IMR-90 (cell line): ENCODE results near the gene LDHB. TPM values are rescaled to one million over a fixed set of nuclear protein-coding genes. Genes with fewer than 3 reads are reported as not detected.

ENCODE experiments used
- ATAC-seq: fragments of 200-7000 bp; cut with Tn5 transposase; 2 replicates; pipeline ENCODE4 v1.9.1; 2020; ENCODE audit warnings: low read depth, mild to moderate bottlenecking, moderate library complexity
- BruUV-seq: library from RNA; stranded (reverse); fragments of 400-500 nt; replicated peaks from 2 replicates; lab custom pipeline; 2021; lab: Mats Ljungman, UMichigan
- CTCF ChIA-PET: fragments of 300-600 bp; formaldehyde crosslinking; extraction: SDS; loops from one replicate; lab custom pipeline; 2021; ENCODE audit warnings: antibody characterized with exemption; lab: Yijun Ruan, JAX
- POLR2A ChIA-PET: fragments of 300-600 bp; sonication (Branson Sonifier 250); formaldehyde crosslinking; loops from one replicate; lab custom pipeline; 2022; ENCODE audit warnings: antibody characterized with exemption; ENCODE audit not compliant: unreplicated experiment; lab: Charles Lee
- DNase-seq: peaks from one replicate; pipeline ENCODE4 v3.0.0; 2013
- H2AFZ ChIP-seq: replicated peaks from 2 replicates; pipeline ENCODE3; 2013; ENCODE audit warnings: low read length, mild to moderate bottlenecking; ENCODE audit not compliant: poor library complexity
- H2AK5ac ChIP-seq: 2 replicates; pipeline ENCODE4 v1.6.1; 2013; ENCODE audit warnings: low read depth, low read length, inconsistent platforms
- H2AK9ac ChIP-seq: replicated peaks from 2 replicates; pipeline ENCODE3; 2013; ENCODE audit warnings: mild to moderate bottlenecking, low read depth, low read length, moderate library complexity; ENCODE audit not compliant: poor library complexity
- H2BK120ac ChIP-seq: 2 replicates; pipeline ENCODE4 v1.6.1; 2013; ENCODE audit warnings: low read depth, low read length, inconsistent platforms
- H2BK15ac ChIP-seq: 3 replicates; pipeline ENCODE4 v1.6.1; 2013; ENCODE audit warnings: low read depth, low read length, inconsistent platforms
- H2BK20ac ChIP-seq: 2 replicates; pipeline ENCODE4 v1.6.1; 2013; ENCODE audit warnings: low read depth, mild to moderate bottlenecking, inconsistent platforms, low read length, moderate library complexity
- H2BK5ac ChIP-seq: 2 replicates; pipeline ENCODE4 v1.6.1; 2013; ENCODE audit warnings: mild to moderate bottlenecking, low read depth, low read length, inconsistent platforms; ENCODE audit not compliant: poor library complexity, severe bottlenecking
- H3K14ac ChIP-seq: replicated peaks from 2 replicates; pipeline ENCODE4 v1.6.1; 2013; ENCODE audit warnings: low read depth, low read length, inconsistent platforms
- H3K18ac ChIP-seq: 2 replicates; pipeline ENCODE4 v1.6.1; 2013; ENCODE audit warnings: low read depth, low read length, control low read depth
- H3K23ac ChIP-seq: 2 replicates; pipeline ENCODE4 v1.6.1; 2013; ENCODE audit warnings: low read depth, low read length, inconsistent platforms
- H3K27ac ChIP-seq: 2 replicates; pipeline ENCODE4 v1.5.1; 2013; ENCODE audit warnings: mild to moderate bottlenecking, control low read depth, low read length; ENCODE audit not compliant: insufficient read depth
- H3K27me3 ChIP-seq: 2 replicates; pipeline ENCODE4 v1.6.1; 2013; ENCODE audit warnings: low read length; ENCODE audit not compliant: control insufficient read depth, insufficient read depth
- H3K36me3 ChIP-seq: 2 replicates; pipeline ENCODE4 v1.6.1; 2013; ENCODE audit warnings: low read length, mixed read lengths; ENCODE audit not compliant: control insufficient read depth, insufficient read depth
- H3K4ac ChIP-seq: 2 replicates; pipeline ENCODE4 v1.6.1; 2013; ENCODE audit warnings: low read depth, low read length, inconsistent platforms
- H3K4me1 ChIP-seq: 2 replicates; pipeline ENCODE4 v1.6.1; 2013; ENCODE audit warnings: low read length, mixed read lengths; ENCODE audit not compliant: control insufficient read depth, insufficient read depth
- H3K4me2 ChIP-seq: 2 replicates; pipeline ENCODE4 v1.6.1; 2013; ENCODE audit warnings: low read depth, mild to moderate bottlenecking, control low read depth, low read length, moderate library complexity
- H3K4me3 ChIP-seq: 2 replicates; pipeline ENCODE4 v1.5.1; 2013; ENCODE audit warnings: low read depth, mild to moderate bottlenecking, control low read depth, low read length, moderate library complexity; ENCODE audit not compliant: insufficient read depth
- H3K56ac ChIP-seq: 2 replicates; pipeline ENCODE4 v1.6.1; 2013; ENCODE audit warnings: low read length, inconsistent platforms; ENCODE audit not compliant: insufficient read depth; ENCODE audit errors: extremely low read depth
- H3K79me1 ChIP-seq, 2 experiments: 2 replicates each; pipeline ENCODE4 v1.6.1; 2013; ENCODE audit warnings: low read length in 2 of 2, inconsistent platforms in 1 of 2, low read depth in 1 of 2
- H3K9ac ChIP-seq: 2 replicates; pipeline ENCODE4 v1.6.1; 2013; ENCODE audit warnings: low read depth, low read length, control low read depth
- H3K9me1 ChIP-seq: 2 replicates; pipeline ENCODE4 v1.6.1; 2013; ENCODE audit warnings: low read length, inconsistent platforms; ENCODE audit not compliant: insufficient read depth
- H3K9me3 ChIP-seq: 2 replicates; pipeline ENCODE4 v1.6.1; 2013; ENCODE audit warnings: low read length; ENCODE audit not compliant: control insufficient read depth, insufficient read depth
- H4K20me1 ChIP-seq: 2 replicates; pipeline ENCODE4 v1.6.1; 2013; ENCODE audit warnings: low read length, inconsistent platforms; ENCODE audit not compliant: insufficient read depth
- H4K5ac ChIP-seq: 2 replicates; pipeline ENCODE4 v1.6.1; 2013; ENCODE audit warnings: mild to moderate bottlenecking, low read depth, low read length, control low read depth
- H4K8ac ChIP-seq, 2 experiments: 2 replicates each; pipeline ENCODE4 v1.6.1; 2013; ENCODE audit warnings: low read depth in 2 of 2, low read length in 2 of 2, control low read depth in 1 of 2, inconsistent platforms in 1 of 2
- H4K91ac ChIP-seq: 2 replicates; pipeline ENCODE4 v1.6.1; 2013; ENCODE audit warnings: low read depth, low read length, inconsistent platforms; ENCODE audit not compliant: insufficient read depth
- BHLHE40 ChIP-seq: fragments of 150-350 bp; IDR thresholded peaks from 2 replicates; pipeline ENCODE4 v1.6.1; 2016; ENCODE audit warnings: mild to moderate bottlenecking, low read depth, low read length
- CTCF ChIP-seq: conservative IDR thresholded peaks from 2 replicates; pipeline ENCODE4 v1.5.1; 2012; ENCODE audit warnings: mild to moderate bottlenecking, low read depth, low read length, improper control_type of control experiment
- ELK1 ChIP-seq: fragments of 150-350 bp; IDR thresholded peaks from 2 replicates; pipeline ENCODE4 v1.6.1; 2016; ENCODE audit warnings: low read depth, mild to moderate bottlenecking, low read length, moderate library complexity, borderline replicate concordance
- WGBS, 2 experiments: methylation state at CpG; one replicate each; pipeline versions ENCODE4 v1.1.5 to v1.1.7; 2013; ENCODE audit warnings: missing lambda C conversion rate in 2 of 2; ENCODE audit not compliant: insufficient read length in 1 of 2; ENCODE audit errors: extremely low coverage in 2 of 2; 5-methylcytosine and 5-hydroxymethylcytosine counted together
- dilution Hi-C: fragments of 300-500 bp; cut with HindIII; formaldehyde crosslinking; loops from one replicate; pipeline ENCODE4 v1.14.3; 2018; ENCODE audit warnings: low sequenced_read_pairs; ENCODE audit not compliant: unreplicated experiment
- in situ Hi-C: fragments of 300-500 bp; cut with MboI; formaldehyde crosslinking; loops from 3 replicates; pipeline ENCODE4 v1.14.3; 2019; ENCODE audit warnings: low sequenced_read_pairs, inconsistent platforms, mixed read lengths
- intact Hi-C: fragments of 100-400 bp; cut with micrococcal nuclease; formaldehyde crosslinking; loops from 2 replicates; pipeline ENCODE4 v1.10.0; 2022
- polyA plus RNA-seq, 3 experiments: library from polyadenylated mRNA; depleted of rRNA; stranded (reverse); fragments of >200 nt; gene quantifications; 2 replicates each; pipeline ENCODE4 v1.2.3, GENCODE V29; 2012; ENCODE audit warnings: low replicate concordance in 1 of 3
- total RNA-seq: library from RNA; depleted of rRNA; stranded (reverse); fragments of >200 nt; gene quantifications from 2 replicates; pipeline ENCODE4 v1.2.3, GENCODE V29; 2012; rRNA removed

The LDHB gene
- total and polyA plus RNA-seq, 2 of the 4 experiments (the other 2 are of a cell fraction), result 623 to 630 TPM

DNA sequence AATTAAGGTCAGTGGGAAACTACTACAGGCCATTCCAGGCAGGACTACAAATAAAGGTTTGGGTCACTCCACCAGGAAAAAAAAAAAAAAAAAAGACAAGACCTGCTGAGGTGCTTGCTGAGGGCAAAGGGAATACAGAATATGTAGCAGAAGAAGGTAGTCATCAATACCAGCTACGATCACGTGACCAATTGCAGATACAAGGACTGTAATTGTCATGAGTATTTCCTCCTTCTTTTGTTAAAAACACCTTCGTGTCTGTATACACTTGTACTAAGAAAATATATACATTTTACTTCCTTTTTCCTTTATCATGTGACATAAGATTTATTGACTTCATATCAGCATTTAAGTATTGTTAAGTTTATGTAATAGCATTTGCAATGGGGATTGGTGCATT lies 72.2 kb downstream of the LDHB start:
- H3K36me3 ChIP-seq, result no peaks in the 10 kb centered on the region
- no peak overlapping the region for H2BK20ac ChIP-seq
- H3K4me3 ChIP-seq, result no peak overlapping the region
- H2BK15ac ChIP-seq, result no peak overlapping the region
- dilution Hi-C loops (no loop called here), intact Hi-C loops (no loop called here), in situ Hi-C loops (no loop called here)
- no peaks in the 10 kb centered on the region for H3K79me1 ChIP-seq
- no peak overlapping the region for H2BK5ac ChIP-seq
- H3K56ac ChIP-seq, result no peak overlapping the region
- no peak overlapping the region for H3K18ac ChIP-seq
- H2AFZ ChIP-seq, result no peak overlapping the region
- no peaks in the 10 kb centered on the region for H3K9me3 ChIP-seq
- DNase-seq, result no peak
- ATAC-seq, result no peak
- H3K23ac ChIP-seq, result no peak overlapping the region
- no peak overlapping the region for H3K27ac ChIP-seq
- WGBS, 2 experiments, result no CpG with 5 or more reads among the region's 3 CpGs
- no TSS peak for BruUV-seq
- no peak overlapping the region for H4K91ac ChIP-seq
- ChIA-PET POLR2A (no interaction called here), CTCF (interaction anchor here (0.6 kb wide), 1 partner anchor 21 kb away, joined by 3 read pairs; no protein-coding TSS in a partner anchor)
- no peaks in the 10 kb centered on the region for H3K27me3 ChIP-seq
- no peak overlapping the region for H3K14ac ChIP-seq
- H3K9ac ChIP-seq, result no peak overlapping the region
- no peak overlapping the region for H2AK5ac ChIP-seq
- no peak overlapping the region for H3K4me2 ChIP-seq
- no peak overlapping the region for H3K4ac ChIP-seq
- H4K5ac ChIP-seq, result no peak overlapping the region
- no peak overlapping the region for H4K8ac ChIP-seq
- no peak overlapping the region for H2BK120ac ChIP-seq
- H3K9me1 ChIP-seq, result no peaks in the 10 kb centered on the region
- no peaks in the 10 kb centered on the region for H4K20me1 ChIP-seq
- H3K4me1 ChIP-seq, result no peaks in the 10 kb centered on the region
- no peak for TF ChIP-seq CTCF
- no peak for TF ChIP-seq BHLHE40
- no peak for TF ChIP-seq ELK1
- H2AK9ac ChIP-seq, result no peak overlapping the region

Other genes with a start within 250 kb of the LDHB start
- gene PYROXD1, start 220.2 kb downstream of the LDHB start, total RNA-seq, result 10.9 and 14.4 TPM in 2 replicates
- 6.6 and 7.1 TPM in 2 replicates for gene PYROXD1, start 220.2 kb downstream of the LDHB start, polyA plus RNA-seq (2012; rRNA removed)
- 67.0 and 118 TPM in 2 replicates for gene RECQL, start 156.2 kb downstream of the LDHB start, total RNA-seq
- gene RECQL, start 156.2 kb downstream of the LDHB start, polyA plus RNA-seq (2012; rRNA removed), result 22.7 and 29.4 TPM in 2 replicates
- gene GOLT1B, start 156.1 kb downstream of the LDHB start, total RNA-seq, result 50.5 and 83.9 TPM in 2 replicates
- gene GOLT1B, start 156.1 kb downstream of the LDHB start, polyA plus RNA-seq (2012; rRNA removed), result 17.8 and 27.2 TPM in 2 replicates
- gene SPX, start 131.5 kb downstream of the LDHB start, total RNA-seq, result under 0.01 and 0.28 TPM in 2 replicates
- gene SPX, start 131.5 kb downstream of the LDHB start, polyA plus RNA-seq (2012; rRNA removed), result 0.06 and 0.12 TPM in 2 replicates
- not detected in 2 replicates for gene GYS2, start 53.0 kb downstream of the LDHB start, total RNA-seq
- gene GYS2, start 53.0 kb downstream of the LDHB start, polyA plus RNA-seq (2012; rRNA removed), result not detected in 2 replicates
- 13.9 and 15.8 TPM in 2 replicates for gene KCNJ8, start 116.9 kb upstream of the LDHB start, total RNA-seq
- 7.2 and 8.0 TPM in 2 replicates for gene KCNJ8, start 116.9 kb upstream of the LDHB start, polyA plus RNA-seq (2012; rRNA removed)